HG02840 (cell line): ENCODE measurements around the gene SEC16B.

ENCODE experiments used
- ATAC-seq: cut with Tn5 transposase; IDR thresholded peaks from one replicate; pipeline ENCODE4 v1.9.1; 2021; ENCODE audit warnings: mild to moderate bottlenecking, moderate library complexity, moderate number of reproducible peaks; ENCODE audit not compliant: unreplicated experiment, low FRiP score

SEC16B gene

GRCh38 chr1:177944016-177944949 is 25.6 kb downstream of the SEC16B start:
- no peak for ATAC-seq

- ATAC-seq: no peak
Observed at GRCh38 chr1:177941976-177942375, 27.9 kb downstream of the SEC16B start.

GRCh38 chr1:177940682-177941081 is 29.2 kb downstream of the SEC16B start:
- no peak for ATAC-seq

- ATAC-seq: no peak
Observed at GRCh38 chr1:177937931-177938330, 31.9 kb downstream of the SEC16B start.

- ATAC-seq: no peak
Observed at GRCh38 chr1:177937174-177937770, 32.6 kb downstream of the SEC16B start.

- no peak for ATAC-seq
Observed at GRCh38 chr1:177935638-177936415, 34.0 kb downstream of the SEC16B start.

GRCh38 chr1:177934927-177935326 is 34.9 kb downstream of the SEC16B start:
- no peak for ATAC-seq

GRCh38 chr1:177934461-177934860 is 35.4 kb downstream of the SEC16B start:
- ATAC-seq: no peak

- ATAC-seq: no peak
Observed at GRCh38 chr1:177933881-177934280, 36.0 kb downstream of the SEC16B start.

- no peak for ATAC-seq
Observed at GRCh38 chr1:177932123-177932522, 37.7 kb downstream of the SEC16B start.

GRCh38 chr1:177928952-177929351 is 40.9 kb downstream of the SEC16B start:
- no peak for ATAC-seq

- ATAC-seq: no peak
Observed at GRCh38 chr1:177928194-177928593, 41.7 kb downstream of the SEC16B start.

- ATAC-seq: no peak
Observed at GRCh38 chr1:177927021-177927596, 42.7 kb downstream of the SEC16B start.

GRCh38 chr1:177926201-177926600 is 43.7 kb downstream of the SEC16B start:
- ATAC-seq: no peak

- ATAC-seq: no peak
Observed at GRCh38 chr1:177925006-177925405, 44.9 kb downstream of the SEC16B start.

GRCh38 chr1:177923441-177923840 is 46.4 kb downstream of the SEC16B start:
- ATAC-seq: no peak

- ATAC-seq: no peak
Observed at GRCh38 chr1:177922209-177922608, 47.6 kb downstream of the SEC16B start.

GRCh38 chr1:177921590-177921989 is 48.3 kb downstream of the SEC16B start:
- no peak for ATAC-seq

- no peak for ATAC-seq
Observed at GRCh38 chr1:177920091-177920490, 49.8 kb downstream of the SEC16B start.

GRCh38 chr1:177915641-177916040 is 54.2 kb downstream of the SEC16B start:
- ATAC-seq: no peak

- no peak for ATAC-seq
Observed at GRCh38 chr1:177914603-177915002, 55.3 kb downstream of the SEC16B start.
